ENCODE results near the gene ONECUT3. TPM values are rescaled to one million over a fixed set of nuclear protein-coding genes. Genes with fewer than 3 reads are reported as not detected.

ONECUT3 gene
- total RNA-seq, 1 experiment from 2014 or later, result 20.0 TPM

- no peak for TF ChIP-seq CTCF (IDR thresholded peaks at IDR 0.05; ENCODE audit: unreplicated experiment)
- intact Hi-C loops (cut with micrococcal nuclease; ENCODE audit: unreplicated experiment), result no loop called here
- CTCF ChIA-PET, result no interaction called here
- Mint-ChIP-seq H3K36me3 (ENCODE audit: insufficient read depth, unreplicated experiment) (peaks cover 9% of the 10 kb centered on the region), H3K4me1 (ENCODE audit: low read depth, unreplicated experiment) (no peaks in the 10 kb centered on the region), H3K27ac (ENCODE audit: unreplicated experiment) (no peak overlapping the region), H3K9me3 (ENCODE audit: low read depth, unreplicated experiment) (no peaks in the 10 kb centered on the region), H3K4me3 (ENCODE audit: low read depth, unreplicated experiment) (no peak overlapping the region), H3K27me3 (ENCODE audit: unreplicated experiment) (no peaks in the 10 kb centered on the region)
- DNase-seq, result no peak
- no TSS peak for BruUV-seq (replicated peaks)
Observed at GRCh38 chr19:1785310-1785709, 32.0 kb downstream of the ONECUT3 start.

GRCh38 chr19:1786668-1787067 is 33.4 kb downstream of the ONECUT3 start:
- CTCF ChIA-PET, result no interaction called here
- no TSS peak for BruUV-seq (replicated peaks)
- Mint-ChIP-seq H3K36me3 (ENCODE audit: insufficient read depth, unreplicated experiment) (no peaks in the 10 kb centered on the region), H3K27me3 (ENCODE audit: unreplicated experiment) (no peaks in the 10 kb centered on the region), H3K27ac (ENCODE audit: unreplicated experiment) (no peak overlapping the region), H3K4me3 (ENCODE audit: low read depth, unreplicated experiment) (no peak overlapping the region), H3K4me1 (ENCODE audit: low read depth, unreplicated experiment) (no peaks in the 10 kb centered on the region), H3K9me3 (ENCODE audit: low read depth, unreplicated experiment) (no peaks in the 10 kb centered on the region)
- no peak for TF ChIP-seq CTCF (IDR thresholded peaks at IDR 0.05; ENCODE audit: unreplicated experiment)
- no peak for DNase-seq
- intact Hi-C loops (cut with micrococcal nuclease; ENCODE audit: unreplicated experiment), result no loop called here

- no peaks in the 10 kb centered on the region for H3K36me3 Mint-ChIP-seq (ENCODE audit: insufficient read depth, unreplicated experiment)
Observed at GRCh38 chr19:1787116-1787515, 33.8 kb downstream of the ONECUT3 start.

GRCh38 chr19:1789261-1790041 is 36.1 kb downstream of the ONECUT3 start:
- Mint-ChIP-seq H3K9me3 (ENCODE audit: low read depth, unreplicated experiment) (no peaks in the 10 kb centered on the region), H3K4me1 (ENCODE audit: low read depth, unreplicated experiment) (no peaks in the 10 kb centered on the region), H3K4me3 (ENCODE audit: low read depth, unreplicated experiment) (no peak overlapping the region), H3K27ac (ENCODE audit: unreplicated experiment) (no peak overlapping the region), H3K36me3 (ENCODE audit: insufficient read depth, unreplicated experiment) (no peaks in the 10 kb centered on the region), H3K27me3 (ENCODE audit: unreplicated experiment) (no peaks in the 10 kb centered on the region)
- BruUV-seq (replicated peaks), result no TSS peak
- CTCF ChIA-PET, result interaction anchor here (1.4 kb wide), 1 partner anchor 243 kb away, joined by 3 read pairs; no protein-coding TSS in a partner anchor
- intact Hi-C loops (cut with micrococcal nuclease; ENCODE audit: unreplicated experiment), result loop anchor here (10.0 kb wide), 1 partner anchor 115 kb away; no protein-coding TSS in a partner anchor
- TF ChIP-seq CTCF (IDR thresholded peaks at IDR 0.05; ENCODE audit: unreplicated experiment), result no peak
- DNase-seq, result no peak

More at GRCh38 chr19:1787116-1787515, 33.8 kb downstream of the ONECUT3 start:
- Mint-ChIP-seq H3K9me3 (ENCODE audit: low read depth, unreplicated experiment) (no peaks in the 10 kb centered on the region), H3K4me1 (ENCODE audit: low read depth, unreplicated experiment) (no peaks in the 10 kb centered on the region), H3K27me3 (ENCODE audit: unreplicated experiment) (no peaks in the 10 kb centered on the region), H3K27ac (ENCODE audit: unreplicated experiment) (no peak overlapping the region), H3K4me3 (ENCODE audit: low read depth, unreplicated experiment) (no peak overlapping the region)
- no peak for TF ChIP-seq CTCF (IDR thresholded peaks at IDR 0.05; ENCODE audit: unreplicated experiment)
- BruUV-seq (replicated peaks), result no TSS peak
- intact Hi-C loops (cut with micrococcal nuclease; ENCODE audit: unreplicated experiment), result no loop called here
- CTCF ChIA-PET, result no interaction called here
- DNase-seq, result no peak

All from Calu3 (cell line).